Right lobe of liver (tissue), 4 donors: Measurements from ENCODE around the gene CNTN5.

Experiments used
- POLR2A ChIP-seq: fragments of 450-650 bp; IDR thresholded peaks from one replicate; pipeline ENCODE4 v1.6.1; 2017; ENCODE audit warnings: antibody characterized with exemption, mild to moderate bottlenecking
- TF ChIP-seq, protein P1 (sequence below), 4 donors: fragments of 200-600 bp in 3 of 4; fragments of 450-650 bp in 1 of 4; IDR thresholded peaks; one replicate each; pipeline versions ENCODE4 v1.5.1 to v1.8.0; 2016 to 2022; ENCODE audit warnings: antibody characterized with exemption in 4 of 4, mild to moderate bottlenecking in 2 of 4
- donor health status: DM: no; HTN: no; CAD: no.
- donor health status: DM: no; HTN: no; CAD: no.
- donor health status: DM: no; HTN: yes; CAD: no.

- TF ChIP-seq, protein P1, sequence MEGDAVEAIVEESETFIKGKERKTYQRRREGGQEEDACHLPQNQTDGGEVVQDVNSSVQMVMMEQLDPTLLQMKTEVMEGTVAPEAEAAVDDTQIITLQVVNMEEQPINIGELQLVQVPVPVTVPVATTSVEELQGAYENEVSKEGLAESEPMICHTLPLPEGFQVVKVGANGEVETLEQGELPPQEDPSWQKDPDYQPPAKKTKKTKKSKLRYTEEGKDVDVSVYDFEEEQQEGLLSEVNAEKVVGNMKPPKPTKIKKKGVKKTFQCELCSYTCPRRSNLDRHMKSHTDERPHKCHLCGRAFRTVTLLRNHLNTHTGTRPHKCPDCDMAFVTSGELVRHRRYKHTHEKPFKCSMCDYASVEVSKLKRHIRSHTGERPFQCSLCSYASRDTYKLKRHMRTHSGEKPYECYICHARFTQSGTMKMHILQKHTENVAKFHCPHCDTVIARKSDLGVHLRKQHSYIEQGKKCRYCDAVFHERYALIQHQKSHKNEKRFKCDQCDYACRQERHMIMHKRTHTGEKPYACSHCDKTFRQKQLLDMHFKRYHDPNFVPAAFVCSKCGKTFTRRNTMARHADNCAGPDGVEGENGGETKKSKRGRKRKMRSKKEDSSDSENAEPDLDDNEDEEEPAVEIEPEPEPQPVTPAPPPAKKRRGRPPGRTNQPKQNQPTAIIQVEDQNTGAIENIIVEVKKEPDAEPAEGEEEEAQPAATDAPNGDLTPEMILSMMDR (IDR thresholded peaks at IDR 0.05): no peak
- TF ChIP-seq POLR2A: no peak
Measured at GRCh38 chr11:99351624-99352023, 330.9 kb downstream of the CNTN5 start.
